Measurements from ENCODE around the gene LIN54.
"Not testable (repeated sequence)": the region's sequence is repeated elsewhere in the genome, so short reads cannot be mapped to it uniquely, and the experiment has no call there.

The LIN54 gene

GRCh38 chr4:82930848-82931755 is 79.5 kb downstream of the LIN54 start:
- no peak for FAIRE-seq

GRCh38 chr4:82921795-82922194 is 88.8 kb downstream of the LIN54 start:
- no peak for FAIRE-seq

- FAIRE-seq = no peak
Observed at GRCh38 chr4:82919386-82919785, 91.2 kb downstream of the LIN54 start.

- FAIRE-seq = no peak
Observed at GRCh38 chr4:82918091-82918490, 92.5 kb downstream of the LIN54 start.

- FAIRE-seq = not testable (repeated sequence)
Observed at GRCh38 chr4:82913968-82914367, 96.7 kb downstream of the LIN54 start.

DNA sequence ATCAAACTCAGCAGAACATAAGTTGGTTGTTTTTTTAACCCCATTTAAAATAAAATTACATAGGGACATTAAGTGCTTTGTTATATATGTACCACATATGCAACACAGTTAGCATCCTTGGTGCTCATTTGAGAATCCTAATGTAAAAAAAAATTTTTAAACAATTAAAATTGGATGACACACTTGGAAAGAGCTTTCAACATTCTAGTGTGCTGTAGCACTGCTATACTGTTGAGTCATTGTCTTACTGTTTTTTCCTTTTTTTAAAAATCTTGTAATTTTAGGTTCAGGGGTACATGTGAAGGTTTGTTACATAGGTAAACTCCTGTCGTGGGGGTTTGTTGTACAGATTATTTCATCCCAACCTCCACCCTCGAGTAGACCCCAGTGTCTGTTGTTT is 97.3 kb downstream of the LIN54 start:
- no peak for FAIRE-seq

- no peak for FAIRE-seq
Observed at GRCh38 chr4:82909326-82909725, 101.3 kb downstream of the LIN54 start.

GRCh38 chr4:82906469-82906868 is 104.2 kb downstream of the LIN54 start:
- FAIRE-seq = no peak

DNA sequence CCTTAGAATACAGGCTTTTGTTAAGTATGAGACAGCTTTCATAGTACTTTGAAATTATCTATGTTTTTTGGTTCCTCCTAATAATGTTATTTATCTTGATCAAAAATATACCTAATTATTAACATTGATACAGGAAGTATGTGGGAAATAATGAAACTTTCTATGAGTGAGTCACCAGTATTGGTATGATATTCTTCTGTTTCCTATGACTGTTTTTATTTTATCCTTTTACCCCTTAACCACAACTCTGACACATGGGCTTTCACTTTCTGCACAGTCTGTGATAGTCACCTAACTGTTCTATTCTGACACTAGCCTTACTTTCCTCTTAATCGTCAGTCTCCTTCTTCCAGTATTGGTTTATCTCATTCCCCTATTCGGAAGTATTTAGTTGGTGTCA is 105.4 kb downstream of the LIN54 start:
- no peak for FAIRE-seq

DNA sequence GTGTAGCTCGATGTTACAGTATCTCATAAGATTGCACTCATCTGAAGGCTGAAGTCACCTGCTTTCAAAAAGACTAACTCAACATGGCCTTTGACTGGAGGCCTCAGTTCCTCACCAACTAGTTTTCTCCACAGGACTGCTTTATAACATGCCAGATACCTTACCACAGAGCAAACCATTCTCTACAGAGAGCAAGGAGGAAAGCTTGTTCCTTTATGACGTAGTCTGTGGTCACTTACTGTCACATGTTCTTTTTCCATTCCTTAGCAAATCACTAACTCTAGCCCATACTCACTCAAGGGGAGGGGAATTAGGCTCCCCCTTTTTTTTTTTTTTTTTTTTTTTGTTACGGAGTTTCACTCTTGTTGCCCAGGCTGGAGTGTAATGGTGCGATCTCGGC is 106.9 kb downstream of the LIN54 start:
- FAIRE-seq = no peak

DNA sequence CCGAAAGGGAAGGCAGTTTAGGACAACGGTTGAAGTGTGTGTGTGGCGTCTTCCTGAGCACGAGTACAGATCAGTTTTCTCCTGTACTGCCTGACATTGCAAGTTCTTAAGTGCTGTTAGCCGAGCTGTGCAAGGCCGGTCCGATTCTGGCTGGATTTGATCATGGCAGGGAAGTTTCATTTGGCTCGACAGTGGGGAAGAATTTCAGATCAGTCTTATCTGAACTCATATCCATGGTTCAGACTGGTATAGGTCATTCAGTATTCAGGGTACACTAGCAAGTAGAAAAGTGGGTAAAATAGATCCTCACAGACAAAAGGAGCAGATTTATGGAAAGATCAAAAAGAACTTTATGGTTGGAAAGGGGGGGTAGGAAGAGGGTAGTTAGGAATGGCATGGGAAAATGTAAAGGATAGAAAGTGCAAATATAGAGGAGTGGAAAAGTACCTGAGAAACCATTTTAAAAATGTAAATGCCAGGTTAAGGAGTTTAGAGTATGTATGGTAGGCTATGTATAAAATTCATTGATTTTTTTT is 109.4 kb downstream of the LIN54 start:
- no peak for FAIRE-seq

DNA sequence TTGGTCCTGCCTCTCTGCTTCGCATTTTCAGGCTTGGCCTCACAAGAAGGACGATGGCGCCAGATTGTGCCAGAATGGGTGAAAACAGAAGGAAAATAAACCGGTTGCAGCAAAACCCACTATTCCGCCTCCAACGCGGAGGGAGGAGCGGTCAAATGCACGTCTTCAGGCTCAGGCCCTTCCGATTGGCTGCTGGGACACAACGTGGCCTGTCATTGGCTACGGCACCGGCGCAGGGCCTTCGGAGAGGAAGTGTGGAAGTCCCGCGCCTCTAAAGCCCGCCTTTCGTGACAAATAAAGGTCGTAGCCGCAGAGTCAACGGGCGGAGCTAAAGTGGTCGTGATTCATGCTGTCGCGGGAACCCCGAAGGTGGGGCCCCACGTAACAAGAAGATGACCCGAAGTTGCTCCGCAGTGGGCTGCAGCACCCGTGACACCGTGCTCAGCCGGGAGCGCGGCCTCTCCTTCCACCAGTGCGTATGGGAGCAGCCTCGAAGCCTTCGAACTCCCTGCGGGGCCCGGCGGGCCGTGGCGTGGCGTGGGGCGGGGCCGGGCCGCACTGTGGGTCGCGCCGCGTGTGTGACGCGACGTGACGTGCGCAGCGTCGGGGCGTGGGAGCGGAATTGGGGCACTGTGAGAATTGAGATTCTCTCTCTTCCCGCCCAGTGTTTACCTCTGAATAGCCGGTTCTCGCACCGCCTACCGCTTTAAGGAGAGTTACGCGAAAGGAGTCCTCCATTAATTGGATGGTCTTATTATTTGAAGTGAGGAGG is 110.0 kb downstream of the LIN54 start, which contains the start of gene THAP9:
THAP9 (plus strand) TSS at position 325 of the 772 bp plus-strand sequence; CDS start at position 393, 68 bp downstream.
- FAIRE-seq = peak; percentile 97

GRCh38 chr4:82900066-82900410 is 110.6 kb downstream of the LIN54 start:
- no peak for FAIRE-seq

DNA sequence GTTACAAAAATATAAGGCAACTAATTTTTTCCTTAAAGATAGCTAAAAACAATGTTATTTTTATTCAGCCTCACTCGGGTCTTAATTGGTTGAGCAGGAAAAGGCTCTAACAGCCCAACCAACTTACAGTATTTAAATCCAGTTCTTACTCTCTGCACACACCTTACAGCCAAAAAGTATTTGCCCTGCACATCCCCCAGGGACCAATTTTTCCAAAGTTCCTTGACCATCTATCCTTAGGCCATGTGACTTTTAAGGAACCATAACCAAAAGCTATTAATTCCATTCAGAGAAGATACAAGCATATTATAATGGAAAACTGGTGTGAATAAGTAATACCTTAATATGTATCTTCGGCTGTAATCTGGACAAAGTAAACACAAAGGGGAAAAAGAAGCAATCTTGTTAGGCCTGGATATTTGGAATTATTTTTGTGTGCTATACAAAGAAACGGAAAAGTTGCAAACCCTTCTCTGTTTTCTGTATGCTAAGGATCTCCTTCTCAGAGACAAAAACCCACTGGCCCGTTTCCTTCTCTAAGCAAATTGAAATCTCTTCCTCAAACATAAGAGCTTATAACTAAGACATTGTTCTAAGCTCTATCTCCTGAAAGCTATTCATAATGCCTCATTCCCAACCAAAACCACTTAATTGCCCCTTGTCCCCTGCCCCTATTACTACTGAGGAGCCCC is 111.1 kb downstream of the LIN54 start:
- FAIRE-seq = no peak

- FAIRE-seq = peak; percentile 93
Observed at GRCh38 chr4:82898322-82899243, 112.0 kb downstream of the LIN54 start.

- no peak for FAIRE-seq
Observed at GRCh38 chr4:82896755-82897154, 113.9 kb downstream of the LIN54 start.

GRCh38 chr4:82893942-82894341 is 116.7 kb downstream of the LIN54 start:
- no peak for FAIRE-seq

GRCh38 chr4:82892467-82892802 is 118.2 kb downstream of the LIN54 start:
- FAIRE-seq = no peak

DNA sequence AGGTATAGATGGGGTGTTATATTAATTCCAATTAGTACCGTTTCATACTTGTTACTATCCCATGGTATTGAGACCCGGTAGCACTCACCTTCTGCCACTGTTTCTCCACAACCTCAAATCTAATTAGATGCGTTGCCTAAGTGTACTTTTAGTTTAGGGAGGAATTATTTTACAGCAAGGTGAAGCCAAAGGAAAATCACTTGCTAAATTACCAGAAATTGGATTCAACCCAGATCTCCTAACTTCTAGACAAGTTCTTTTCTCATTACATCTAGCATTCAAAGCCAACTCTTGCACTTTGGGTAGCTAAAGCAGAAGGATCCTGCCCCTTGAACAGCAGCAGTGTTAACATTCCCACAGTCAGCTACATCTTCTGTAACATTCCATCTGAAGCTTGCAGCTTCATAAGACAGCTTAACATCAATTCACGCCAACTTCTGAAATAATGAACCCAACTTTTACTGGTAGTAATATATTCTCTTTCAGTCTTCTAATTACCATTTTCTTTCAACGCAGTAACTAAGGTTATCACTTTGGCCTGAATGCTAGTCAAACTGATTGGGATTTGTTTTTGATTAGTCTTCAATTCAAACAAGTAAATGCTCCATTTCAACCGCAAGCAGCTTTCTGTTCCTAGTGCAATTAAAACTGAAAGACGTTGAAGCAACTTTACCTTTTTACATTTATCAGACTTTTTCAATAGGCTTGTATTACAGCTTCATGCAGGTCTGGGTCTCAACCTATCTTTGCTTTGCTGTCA is 118.7 kb downstream of the LIN54 start:
- no peak for FAIRE-seq

DNA sequence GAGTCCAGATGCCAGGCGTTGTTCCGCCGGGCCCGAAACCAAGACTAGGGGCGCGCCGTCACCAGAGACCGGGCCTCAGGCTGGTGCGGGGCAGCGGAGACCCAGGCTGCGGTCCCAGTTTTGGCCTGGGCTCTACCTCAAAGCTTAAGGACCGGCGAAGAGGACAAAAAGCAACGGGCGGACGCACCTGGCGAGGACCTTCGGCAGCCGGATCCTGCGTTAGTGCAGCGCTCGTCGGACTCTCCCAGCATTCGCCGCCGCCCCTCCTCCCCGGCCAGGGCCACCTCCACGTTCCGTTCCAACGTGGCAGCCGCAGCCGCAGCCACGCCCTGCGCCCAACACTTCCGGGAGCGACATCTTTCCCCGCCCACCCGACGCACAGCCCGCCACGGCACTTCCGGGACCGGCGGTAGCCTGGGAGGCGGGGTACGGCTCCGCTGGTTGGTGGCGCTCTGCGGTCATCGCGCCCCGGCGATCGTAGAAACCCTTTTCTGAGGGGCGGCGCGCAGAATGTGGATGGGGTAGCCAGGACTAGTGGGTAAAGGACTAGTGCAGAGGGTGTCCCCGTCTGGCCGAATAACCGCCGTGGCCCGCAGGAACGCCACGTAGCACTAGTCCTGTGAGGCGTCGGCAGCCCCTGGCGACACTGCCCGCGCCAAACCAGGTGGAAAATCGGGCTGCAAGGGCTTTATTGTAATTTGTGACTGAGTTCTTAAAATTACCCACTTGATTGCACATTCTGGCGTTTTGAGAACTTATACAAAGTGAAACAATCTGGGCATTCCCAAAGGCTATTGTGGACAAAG is 119.5 kb downstream of the LIN54 start, which contains the start of gene SEC31A:
SEC31A (minus strand) TSS at position 253 of the 806 bp plus-strand sequence. CDS start 9,217 bp downstream, outside the sequence.
- FAIRE-seq = no peak
